ENCODE results near the gene CD38. TPM values are rescaled to one million over a fixed set of nuclear protein-coding genes. Genes with fewer than 3 reads are reported as not detected.

CD38 gene
- total RNA-seq, 4 donors from 2014 or later, result 2.7 to 7.5 (median 3.4) TPM; not detected in 1

DNA sequence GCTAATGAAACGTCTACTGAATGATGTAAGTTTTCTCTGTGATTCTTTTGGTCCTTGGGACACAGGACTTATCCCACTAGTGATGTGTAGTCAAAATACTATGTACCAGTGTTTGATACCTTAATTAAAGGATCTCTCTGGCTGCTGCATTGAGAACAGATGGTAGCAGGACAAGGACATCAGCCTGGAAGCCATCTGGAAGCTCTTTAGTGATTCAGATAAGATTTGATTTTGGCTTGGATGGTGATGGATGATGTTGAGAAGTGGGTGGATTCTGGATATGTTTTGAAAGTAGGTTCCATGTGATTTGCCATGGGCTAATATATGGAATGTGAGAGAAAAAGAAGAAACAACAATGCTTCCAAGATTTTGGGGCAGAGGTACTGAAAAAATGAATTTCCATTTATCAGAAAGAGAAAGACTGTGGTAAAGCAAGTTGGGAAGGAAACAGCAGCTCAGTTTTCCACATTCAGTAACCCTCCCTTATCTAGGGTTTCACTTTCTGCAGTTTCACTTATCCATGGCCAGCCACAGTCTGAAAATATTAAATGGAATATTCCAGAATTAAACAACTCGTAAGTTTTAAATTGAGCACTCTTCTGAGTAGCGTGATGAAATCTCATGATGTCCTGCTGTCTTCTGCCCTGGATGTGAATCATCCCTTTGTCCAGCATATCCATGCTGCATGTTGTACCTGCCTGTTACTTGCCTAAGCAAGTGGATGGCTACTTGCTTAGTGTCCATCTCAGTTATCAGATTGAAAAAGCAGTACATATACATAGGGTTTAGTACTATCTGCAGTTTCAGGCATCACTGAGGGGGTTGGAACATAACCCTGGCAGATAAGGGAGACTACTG lies 15.6 kb downstream of the CD38 start:
- intact Hi-C loops (cut with DNase I; ENCODE audit: low total_unique reads) (no loop called here), in situ Hi-C loops (cut with MboI; ENCODE audit: low pct_ligation_motif_present in 1 of 4, low pct_unique_long_range_greater_than_20kb in 1 of 4, low sequenced_read_pairs in 3 of 4) (no loop called here)
- Histone ChIP-seq H3K27me3 (no peaks in the 10 kb centered on the region), H3K36me3 (no peaks in the 10 kb centered on the region), H3K4me1 (peaks cover 0 to 3% (median under 1%) of the 10 kb centered on the region in 4 donors), H3K4me3 (no peak overlapping the region), H3K9me3 (no peaks in the 10 kb centered on the region), H3K27ac (no peak overlapping the region)
- TF ChIP-seq, protein P1, sequence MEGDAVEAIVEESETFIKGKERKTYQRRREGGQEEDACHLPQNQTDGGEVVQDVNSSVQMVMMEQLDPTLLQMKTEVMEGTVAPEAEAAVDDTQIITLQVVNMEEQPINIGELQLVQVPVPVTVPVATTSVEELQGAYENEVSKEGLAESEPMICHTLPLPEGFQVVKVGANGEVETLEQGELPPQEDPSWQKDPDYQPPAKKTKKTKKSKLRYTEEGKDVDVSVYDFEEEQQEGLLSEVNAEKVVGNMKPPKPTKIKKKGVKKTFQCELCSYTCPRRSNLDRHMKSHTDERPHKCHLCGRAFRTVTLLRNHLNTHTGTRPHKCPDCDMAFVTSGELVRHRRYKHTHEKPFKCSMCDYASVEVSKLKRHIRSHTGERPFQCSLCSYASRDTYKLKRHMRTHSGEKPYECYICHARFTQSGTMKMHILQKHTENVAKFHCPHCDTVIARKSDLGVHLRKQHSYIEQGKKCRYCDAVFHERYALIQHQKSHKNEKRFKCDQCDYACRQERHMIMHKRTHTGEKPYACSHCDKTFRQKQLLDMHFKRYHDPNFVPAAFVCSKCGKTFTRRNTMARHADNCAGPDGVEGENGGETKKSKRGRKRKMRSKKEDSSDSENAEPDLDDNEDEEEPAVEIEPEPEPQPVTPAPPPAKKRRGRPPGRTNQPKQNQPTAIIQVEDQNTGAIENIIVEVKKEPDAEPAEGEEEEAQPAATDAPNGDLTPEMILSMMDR (IDR thresholded peaks at IDR 0.05), result no peak
- no peak for TF ChIP-seq POLR2A (IDR thresholded peaks at IDR 0.05)
- TF ChIP-seq EP300 (IDR thresholded peaks at IDR 0.05; ENCODE audit: low read depth), result no peak
- TF ChIP-seq POLR2AphosphoS5 (IDR thresholded peaks at IDR 0.05), result no peak
- 83 to 90% methylated on average over 3 of the region's 3 CpGs for whole genome bisulfite sequencing, 2 donors (ENCODE audit: low coverage in 1 of 2)
- no peak for DNase-seq

DNA sequence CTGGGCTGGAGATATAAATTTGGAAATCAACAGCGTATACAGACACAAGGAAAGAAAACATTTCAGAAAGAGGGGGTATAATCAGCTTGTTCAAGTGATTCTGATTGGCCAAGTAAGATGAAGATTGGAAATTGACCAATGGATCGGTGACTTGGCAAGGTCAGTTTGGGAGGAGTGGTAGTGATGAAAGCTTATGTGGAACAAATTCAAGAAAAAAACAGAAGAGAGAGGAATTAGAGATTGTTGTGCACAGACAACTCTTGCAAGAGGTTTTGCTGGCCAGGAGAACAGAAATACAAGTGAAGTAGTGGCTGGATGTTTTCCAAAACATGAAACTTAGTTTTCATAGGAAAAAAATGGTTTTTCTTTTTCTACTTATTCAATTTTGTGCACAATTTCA lies 16.3 kb downstream of the CD38 start:
- H3K4me3 ChIP-seq, result no peak overlapping the region
- 88 to 95% methylated on average over 1 to 2 of the region's 2 CpGs for WGBS, 2 donors (ENCODE audit: low coverage in 1 of 2)
- H3K27me3 ChIP-seq, result no peaks in the 10 kb centered on the region
- no peak for TF ChIP-seq EP300 (IDR thresholded peaks at IDR 0.05; ENCODE audit: low read depth)
- TF ChIP-seq, protein P1 (IDR thresholded peaks at IDR 0.05), result no peak
- no peak for TF ChIP-seq POLR2A (IDR thresholded peaks at IDR 0.05)
- no peak for TF ChIP-seq POLR2AphosphoS5 (IDR thresholded peaks at IDR 0.05)
- intact Hi-C loops (cut with DNase I; ENCODE audit: low total_unique reads), result no loop called here
- no peak for DNase-seq
- no peaks in the 10 kb centered on the region for H3K9me3 ChIP-seq
- no peak overlapping the region for H3K27ac ChIP-seq
- no peaks in the 10 kb centered on the region for H3K36me3 ChIP-seq
- no peaks in the 10 kb centered on the region for H3K4me1 ChIP-seq
- in situ Hi-C loops (cut with MboI; ENCODE audit: low pct_ligation_motif_present in 1 of 4, low pct_unique_long_range_greater_than_20kb in 1 of 4, low sequenced_read_pairs in 3 of 4), result no loop called here

DNA sequence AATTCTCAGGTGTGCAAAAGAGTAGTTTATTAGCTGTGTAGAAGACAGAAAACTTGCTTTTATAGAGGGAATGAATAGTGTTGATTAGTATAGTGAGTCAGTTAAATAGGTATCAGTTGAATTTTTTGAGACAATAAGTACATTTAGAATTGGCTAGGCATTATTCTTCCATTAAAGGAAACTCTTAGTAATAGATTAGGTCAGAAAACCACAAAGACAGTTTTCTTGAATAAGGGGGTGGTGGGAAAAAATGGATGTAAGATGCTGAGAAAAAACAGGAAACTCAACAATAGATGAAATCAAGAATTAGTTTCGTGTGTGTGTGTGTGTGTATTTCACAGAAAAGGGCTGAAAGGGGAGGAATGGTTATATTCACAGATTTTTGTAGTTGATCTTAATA lies 16.8 kb downstream of the CD38 start:
- intact Hi-C loops (cut with DNase I; ENCODE audit: low total_unique reads) (no loop called here), in situ Hi-C loops (cut with MboI; ENCODE audit: low pct_ligation_motif_present in 1 of 4, low pct_unique_long_range_greater_than_20kb in 1 of 4, low sequenced_read_pairs in 3 of 4) (no loop called here)
- no peaks in the 10 kb centered on the region for H3K27me3 ChIP-seq
- WGBS, 2 donors (ENCODE audit: low coverage in 1 of 2), result 71 to 100% methylated on average over 1 of the region's 1 CpG
- no peak overlapping the region for H3K27ac ChIP-seq
- DNase-seq, result no peak
- no peaks in the 10 kb centered on the region for H3K36me3 ChIP-seq
- no peak for TF ChIP-seq POLR2AphosphoS5 (IDR thresholded peaks at IDR 0.05)
- no peak for TF ChIP-seq POLR2A (IDR thresholded peaks at IDR 0.05)
- TF ChIP-seq, protein P1 (IDR thresholded peaks at IDR 0.05), result no peak
- TF ChIP-seq EP300 (IDR thresholded peaks at IDR 0.05; ENCODE audit: low read depth), result no peak
- H3K9me3 ChIP-seq, result no peaks in the 10 kb centered on the region
- no peaks in the 10 kb centered on the region for H3K4me1 ChIP-seq
- no peak overlapping the region for H3K4me3 ChIP-seq

- no peaks in the 10 kb centered on the region for H3K4me1 ChIP-seq
- in situ Hi-C loops (cut with MboI; ENCODE audit: low pct_ligation_motif_present in 1 of 4, low pct_unique_long_range_greater_than_20kb in 1 of 4, low sequenced_read_pairs in 3 of 4) (no loop called here), intact Hi-C loops (cut with DNase I; ENCODE audit: low total_unique reads) (no loop called here)
- no peaks in the 10 kb centered on the region for H3K36me3 ChIP-seq
- no peaks in the 10 kb centered on the region for H3K27me3 ChIP-seq
- TF ChIP-seq POLR2AphosphoS5 (IDR thresholded peaks at IDR 0.05) (no peak), POLR2A (IDR thresholded peaks at IDR 0.05) (no peak), EP300 (IDR thresholded peaks at IDR 0.05; ENCODE audit: low read depth) (no peak)
- TF ChIP-seq, protein P1 (IDR thresholded peaks at IDR 0.05), result no peak
- H3K9me3 ChIP-seq, result peaks cover 0 to 5% of the 10 kb centered on the region in 2 donors
- H3K4me3 ChIP-seq, result no peak overlapping the region
- no peak overlapping the region for H3K27ac ChIP-seq
- WGBS, 2 donors (ENCODE audit: low coverage in 1 of 2), result 72 to 83% methylated on average over 2 to 5 of the region's 5 CpGs
- DNase-seq, result no peak
These were observed 19.2 kb downstream of the CD38 start for GRCh38 chr4:15797320-15797719.

Measured in transverse colon (tissue), 4 donors.